Measurements from ENCODE around the gene SGCD.
"Not testable (repeated sequence)": the region's sequence is repeated elsewhere in the genome, so short reads cannot be mapped to it uniquely, and the experiment has no call there.

The SGCD gene

DNA sequence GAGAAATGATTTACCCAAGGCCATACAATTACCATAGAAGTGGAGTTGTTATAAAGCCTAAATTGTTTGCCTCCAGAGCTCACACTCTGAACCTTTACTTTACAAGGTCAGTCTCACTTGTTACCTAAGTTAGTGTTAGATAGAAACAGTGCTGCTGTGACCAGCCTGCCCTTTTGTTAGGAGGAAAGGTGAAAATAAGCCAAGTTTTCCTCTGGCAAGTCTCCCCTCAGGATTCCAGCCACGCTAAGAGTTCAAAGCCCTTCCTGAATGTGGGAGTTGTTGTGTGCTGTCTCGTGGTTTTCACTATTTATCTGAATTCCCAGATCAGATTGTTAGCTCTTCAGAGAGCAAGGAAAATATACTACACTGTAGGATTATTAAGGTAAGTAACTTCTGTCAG lies 260.0 kb downstream of the SGCD start:
- no peak for DNase-seq

DNA sequence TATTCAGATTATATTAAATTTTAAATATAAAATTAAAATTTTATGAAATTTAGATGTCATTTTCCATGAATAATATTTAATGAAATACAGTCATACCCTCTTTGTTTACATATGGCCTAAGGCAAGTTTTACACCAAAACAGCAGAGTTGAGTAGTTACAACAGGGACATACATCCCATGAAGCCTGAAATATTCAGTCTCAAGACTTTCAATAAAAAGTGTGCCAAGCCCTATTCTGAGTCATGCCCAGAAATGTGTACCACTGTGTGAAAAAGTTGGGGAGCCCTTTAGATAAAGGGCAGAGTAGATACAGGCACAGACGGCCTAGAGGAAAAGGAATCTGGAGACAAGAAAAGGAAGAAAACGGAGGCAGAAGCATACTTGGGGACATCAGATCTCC lies 261.3 kb downstream of the SGCD start:
- DNase-seq: no peak

DNA sequence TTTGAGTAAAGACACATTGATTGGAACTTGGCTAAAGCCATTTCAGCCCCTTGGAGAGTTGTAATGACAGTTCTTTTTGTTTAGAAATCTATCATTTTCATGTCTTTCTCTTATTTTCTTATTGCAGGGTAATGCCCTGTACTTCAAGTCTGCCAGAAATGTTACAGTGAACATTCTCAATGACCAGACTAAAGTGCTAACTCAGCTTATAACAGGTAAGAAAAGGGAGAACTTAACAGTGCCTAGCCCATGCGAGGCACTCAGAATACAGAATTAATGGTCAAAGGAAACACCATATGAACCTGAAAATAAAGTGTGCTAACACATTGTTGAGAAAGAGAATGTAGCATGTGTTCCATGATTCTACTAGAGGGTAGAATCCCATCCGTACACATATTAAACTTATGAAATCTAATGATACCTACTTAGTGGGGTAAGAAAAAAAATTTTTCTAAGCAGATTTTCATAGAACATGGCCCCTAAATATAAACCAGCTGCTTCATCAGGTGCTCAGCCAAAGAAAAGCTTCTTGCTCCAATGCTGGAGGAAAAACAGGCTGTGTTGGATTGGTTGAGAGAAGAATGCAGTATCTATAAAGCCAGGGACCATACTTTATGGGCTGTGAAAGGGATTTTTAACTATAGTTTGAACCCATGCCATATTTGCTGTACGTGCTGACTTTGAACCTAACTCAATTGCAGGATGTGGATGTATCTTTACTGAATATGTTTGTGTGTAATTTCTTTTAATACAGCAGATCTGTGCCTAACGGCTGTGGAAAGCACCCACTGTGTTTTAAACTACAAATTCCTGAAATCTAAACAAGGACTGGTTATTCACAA lies 262.4 kb downstream of the SGCD start:
- DNase-seq: no peak

DNA sequence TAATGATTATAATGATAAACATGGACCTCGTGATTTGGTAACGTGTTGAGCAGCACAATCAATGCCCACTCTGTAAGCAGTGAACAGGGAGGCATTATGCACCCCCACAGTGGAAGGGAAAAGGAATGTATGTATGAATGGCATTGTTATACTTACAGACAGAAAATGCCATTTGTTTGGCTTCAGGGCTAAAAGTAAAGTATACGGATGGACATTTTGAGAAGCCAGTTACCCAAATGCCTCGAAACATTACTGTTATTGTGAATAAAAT lies 262.9 kb downstream of the SGCD start:
- DNase-seq: no peak

DNA sequence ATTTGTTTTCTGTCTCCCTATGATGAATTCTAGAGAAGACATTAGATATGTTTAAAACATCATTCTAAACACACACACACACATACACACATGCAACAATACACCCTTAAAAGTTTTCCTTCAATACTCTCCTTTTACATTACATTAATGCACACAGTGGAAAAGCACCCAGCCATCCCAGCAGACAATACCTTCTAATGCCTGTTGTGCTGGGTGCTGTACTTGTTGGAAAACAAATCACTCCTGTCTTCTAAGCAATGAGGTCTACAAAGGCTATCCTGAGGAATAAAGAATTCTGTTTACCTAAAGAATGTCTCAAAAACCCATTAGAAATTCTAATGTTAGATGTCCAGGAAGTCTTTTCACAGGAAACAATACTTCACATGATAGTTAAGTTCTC lies 264.0 kb downstream of the SGCD start:
- no peak for DNase-seq

DNA sequence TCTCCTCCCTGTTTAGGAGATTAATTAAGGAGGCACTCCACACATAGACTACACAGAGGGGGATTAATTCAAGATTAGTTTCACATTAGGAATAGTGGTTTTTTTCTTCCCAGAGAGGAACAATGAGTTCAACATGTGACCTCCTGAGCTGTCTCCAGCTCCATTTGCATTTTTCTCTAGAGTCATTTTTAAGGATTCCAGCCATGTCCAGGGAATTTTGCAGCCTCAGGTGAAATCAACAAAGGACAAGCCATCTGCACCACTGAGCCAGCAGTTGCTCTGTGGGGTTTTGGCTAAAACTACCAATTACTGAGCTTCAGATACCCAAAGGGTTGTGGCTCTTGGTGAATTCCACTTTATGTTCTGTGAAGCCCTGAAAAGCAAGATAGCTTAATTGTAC lies 264.7 kb downstream of the SGCD start:
- DNase-seq: no peak

DNA sequence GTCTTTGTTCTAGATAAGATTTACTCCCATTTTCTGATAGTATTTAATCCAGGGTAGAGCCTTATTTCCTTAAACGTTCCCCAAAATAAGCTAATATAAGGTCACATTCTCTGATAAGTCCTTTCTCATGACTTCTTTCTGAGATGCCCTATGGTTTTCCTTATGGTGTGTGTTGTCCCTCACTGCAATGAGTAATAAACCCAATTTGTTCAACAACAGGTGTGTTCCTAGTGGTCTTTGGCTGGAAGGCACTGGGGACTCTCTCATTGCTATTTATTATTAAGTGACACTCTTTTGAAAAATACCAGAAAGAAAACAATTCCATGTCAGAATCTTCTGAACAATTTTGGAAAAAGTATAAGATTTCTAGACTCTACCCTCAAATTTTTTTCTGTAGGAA lies 266.6 kb downstream of the SGCD start:
- DNase-seq: no peak

DNA sequence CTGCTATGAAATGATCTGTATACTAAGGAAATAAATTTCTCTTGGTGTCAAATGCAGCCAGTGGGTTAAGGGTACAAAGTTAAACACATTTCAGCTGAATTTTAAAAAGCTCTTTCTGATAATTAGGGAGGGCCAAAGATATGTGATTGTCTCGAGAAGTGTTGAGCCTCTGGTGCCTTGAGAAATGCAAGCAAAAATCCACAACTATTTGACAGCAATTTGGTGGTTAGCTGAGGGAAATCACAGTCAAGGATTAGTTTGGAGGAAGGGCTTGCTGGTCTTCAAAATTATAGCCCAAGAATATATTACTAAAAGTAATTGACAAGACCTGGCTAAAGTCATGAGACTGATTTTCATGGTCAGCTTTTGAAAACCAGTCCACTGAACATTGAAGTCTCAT lies 267.4 kb downstream of the SGCD start:
- DNase-seq: no peak

DNA sequence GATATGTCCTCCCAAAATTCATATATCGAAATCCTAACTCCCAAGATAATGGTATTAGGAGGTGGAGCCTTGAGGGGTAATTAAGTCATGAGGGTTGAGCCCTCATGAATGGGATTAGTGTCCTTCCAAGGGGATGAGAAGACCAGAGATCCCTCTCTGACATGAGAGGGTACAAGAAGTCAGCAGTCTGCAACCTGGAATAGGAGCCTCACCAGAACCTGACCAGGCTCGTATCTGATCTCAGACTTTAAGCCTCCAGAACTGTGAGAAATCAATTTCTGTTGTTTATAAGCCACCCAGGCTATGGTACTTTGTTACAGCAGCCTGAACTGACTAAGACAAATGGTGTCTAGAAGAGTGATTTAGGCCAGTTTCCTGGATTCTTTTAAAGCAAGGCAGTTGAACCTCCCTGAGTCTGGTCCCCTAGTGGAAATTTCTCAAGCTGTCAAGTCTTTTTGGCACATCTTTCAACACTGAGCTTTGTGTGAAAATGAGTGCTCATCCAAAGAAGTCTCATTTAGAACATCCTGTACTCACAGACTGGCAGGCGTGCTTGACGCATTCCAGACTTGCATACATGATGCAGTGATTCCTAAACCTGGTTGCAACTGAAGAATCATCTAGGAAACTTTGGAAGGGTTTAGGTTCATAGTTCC lies 268.3 kb downstream of the SGCD start:
- no peak for DNase-seq

DNA sequence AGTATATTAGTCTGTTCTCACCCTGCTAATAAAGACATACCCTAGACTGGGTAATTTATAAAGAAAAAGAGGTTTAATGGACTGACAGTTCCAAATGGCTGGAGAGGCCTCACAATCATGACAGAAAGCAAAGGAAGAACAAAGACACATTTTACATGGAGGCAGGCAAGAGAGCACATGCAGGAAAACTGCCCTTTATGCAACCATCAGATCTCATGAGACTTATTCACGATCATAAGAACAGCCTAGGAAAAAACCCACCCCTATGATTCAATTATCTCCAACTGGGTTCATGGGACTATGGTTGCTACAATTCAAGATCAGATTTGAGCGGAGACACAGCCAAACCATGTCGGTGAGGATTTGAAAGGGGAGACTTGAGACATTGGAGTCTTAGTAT lies 270.3 kb downstream of the SGCD start:
- DNase-seq: no peak

DNA sequence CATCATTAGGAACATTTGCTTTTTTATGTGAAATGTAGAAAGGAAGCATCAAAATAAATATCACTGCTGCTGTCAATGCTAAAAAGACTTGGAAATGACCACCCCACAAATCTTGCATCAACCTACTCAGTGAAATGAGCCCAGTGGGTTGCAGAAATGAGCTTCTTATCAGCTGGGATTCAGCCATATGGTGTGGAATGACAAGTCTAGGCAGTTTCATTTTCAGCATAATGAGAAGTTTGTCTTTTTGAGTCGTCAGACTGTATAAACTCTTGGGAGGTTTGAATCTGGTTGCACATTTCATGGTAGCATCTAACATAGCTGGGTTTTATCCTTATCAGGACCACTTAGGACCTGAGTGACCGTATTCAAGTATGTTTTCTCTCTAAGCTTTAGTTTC lies 272.0 kb downstream of the SGCD start:
- no peak for DNase-seq

DNA sequence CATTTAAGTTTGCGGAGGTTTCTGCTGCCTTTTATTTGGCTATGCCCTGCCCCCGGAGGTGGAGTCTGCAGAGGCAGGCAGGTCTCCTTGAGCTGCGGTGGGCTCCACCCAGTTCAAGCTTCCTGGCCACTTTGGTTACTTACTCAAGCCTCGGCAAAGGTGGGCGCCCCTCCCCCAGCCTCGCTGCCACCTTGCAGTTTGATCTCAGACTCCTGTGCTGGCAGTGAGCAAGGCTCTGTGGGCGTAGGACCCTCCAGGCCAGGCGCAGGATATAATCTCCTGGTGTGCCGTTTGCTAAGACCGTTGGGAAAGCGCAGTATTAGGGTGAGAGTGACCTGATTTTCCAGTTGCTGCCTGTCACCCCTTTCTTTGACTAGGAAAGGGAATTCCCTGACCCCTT lies 283.6 kb downstream of the SGCD start:
- not testable (repeated sequence) for DNase-seq

DNA sequence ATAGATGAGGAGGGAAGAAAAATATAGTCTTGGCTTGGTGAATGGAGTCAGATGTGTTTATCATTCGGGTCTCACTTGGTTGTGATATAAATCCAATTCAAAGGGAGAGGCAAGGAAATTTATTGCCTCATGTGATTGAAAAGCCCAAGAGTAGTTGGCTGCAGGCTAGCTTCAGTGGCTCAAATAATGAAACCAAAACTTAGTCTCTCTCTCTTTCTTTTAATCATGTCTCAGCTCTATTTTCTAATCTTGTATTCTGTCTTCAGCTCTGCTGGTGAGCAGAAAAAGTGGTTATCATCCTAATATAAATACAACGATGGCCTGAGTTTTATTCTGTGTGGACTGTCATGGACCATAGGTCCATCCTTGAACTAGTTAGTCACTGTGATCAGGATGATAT lies 288.9 kb downstream of the SGCD start:
- DNase-seq: no peak

DNA sequence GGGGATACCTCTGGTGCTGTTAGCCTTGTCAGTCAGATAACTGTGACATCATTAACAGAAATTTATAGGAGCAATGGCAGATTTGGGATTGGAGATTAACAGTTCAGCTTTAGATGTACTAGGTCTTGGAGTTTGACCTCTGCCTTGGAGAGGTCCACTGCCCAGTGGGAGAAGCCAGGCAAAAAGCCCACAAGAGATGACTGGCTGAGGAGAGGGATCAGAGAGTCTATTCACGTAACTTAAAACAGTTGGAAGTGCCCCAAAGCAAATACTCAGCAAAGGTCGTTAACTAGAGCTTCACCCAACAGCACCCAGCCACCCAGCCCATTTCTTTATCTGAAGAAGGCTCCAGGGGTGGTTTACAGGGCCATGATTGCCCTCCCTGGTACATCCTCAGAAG lies 290.5 kb downstream of the SGCD start:
- no peak for DNase-seq

DNA sequence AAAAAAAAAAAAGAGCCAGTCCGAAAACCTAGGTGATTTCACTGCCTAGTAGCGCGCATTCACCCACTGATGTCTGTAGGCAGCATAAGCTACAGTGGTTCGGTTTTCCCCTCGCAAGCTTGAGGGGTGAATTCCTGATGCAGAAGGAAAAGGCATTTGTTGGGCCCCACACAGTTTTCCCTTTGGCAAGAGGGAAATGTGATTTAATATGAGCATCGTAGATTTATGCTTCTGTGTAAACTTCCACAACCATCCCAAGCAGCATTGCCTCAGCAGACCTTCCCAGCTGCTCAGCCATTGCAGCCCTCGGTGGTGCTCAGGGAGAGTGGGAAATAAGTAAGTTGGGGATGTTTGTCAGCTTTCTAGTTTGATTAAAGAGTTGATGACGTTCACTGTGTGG lies 291.6 kb downstream of the SGCD start:
- no peak for DNase-seq

DNA sequence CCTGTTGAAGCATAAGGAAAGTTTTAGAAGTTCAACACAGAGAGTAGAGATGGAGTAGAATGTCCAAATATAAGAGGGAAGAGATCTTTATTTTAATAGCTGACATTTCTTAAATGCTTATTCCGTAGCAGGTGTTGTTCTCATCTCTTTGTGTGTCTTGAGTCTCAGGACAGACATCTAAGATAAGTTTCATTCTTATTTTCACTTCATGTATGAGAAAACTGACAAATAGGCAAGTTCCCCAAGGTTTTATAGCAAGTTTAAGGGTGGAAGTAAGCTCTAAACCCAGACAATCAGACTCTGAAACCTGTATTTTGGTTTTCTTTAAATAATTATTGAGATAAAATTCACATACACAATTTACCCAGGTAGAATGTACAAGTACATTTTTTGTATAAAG lies 294.8 kb downstream of the SGCD start:
- no peak for DNase-seq

DNA sequence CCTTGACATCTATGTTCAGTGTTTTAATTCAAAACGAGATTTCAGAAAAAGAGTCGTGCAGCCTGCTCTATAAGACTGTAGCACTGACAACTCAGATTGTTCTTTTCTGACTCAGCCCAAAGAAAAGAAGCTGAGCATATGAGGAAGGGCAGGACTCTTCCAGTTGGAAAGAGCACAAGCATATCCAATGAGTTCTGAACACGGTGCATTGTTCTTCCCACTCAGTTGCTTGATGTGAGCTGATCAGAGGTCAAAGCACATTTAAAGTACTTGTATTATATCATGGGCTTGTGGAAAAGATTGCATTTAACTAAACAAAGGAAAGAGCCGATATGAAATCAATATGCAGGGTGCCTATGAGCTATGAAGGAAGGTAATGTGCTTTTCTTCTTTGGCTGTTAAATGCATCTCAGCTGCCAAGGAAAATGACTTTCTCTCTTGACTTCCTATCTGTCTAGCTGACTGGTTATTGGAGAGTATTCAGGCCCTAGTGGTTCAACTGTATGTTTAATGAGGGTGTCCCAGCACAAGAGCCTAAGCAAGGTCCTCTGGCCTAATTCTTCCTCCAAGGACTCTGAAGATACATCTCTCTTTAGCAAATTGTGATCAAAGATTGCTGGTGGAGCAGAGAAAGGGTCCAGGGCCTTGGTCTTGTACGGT lies 296.5 kb downstream of the SGCD start:
- DNase-seq: no peak

DNA sequence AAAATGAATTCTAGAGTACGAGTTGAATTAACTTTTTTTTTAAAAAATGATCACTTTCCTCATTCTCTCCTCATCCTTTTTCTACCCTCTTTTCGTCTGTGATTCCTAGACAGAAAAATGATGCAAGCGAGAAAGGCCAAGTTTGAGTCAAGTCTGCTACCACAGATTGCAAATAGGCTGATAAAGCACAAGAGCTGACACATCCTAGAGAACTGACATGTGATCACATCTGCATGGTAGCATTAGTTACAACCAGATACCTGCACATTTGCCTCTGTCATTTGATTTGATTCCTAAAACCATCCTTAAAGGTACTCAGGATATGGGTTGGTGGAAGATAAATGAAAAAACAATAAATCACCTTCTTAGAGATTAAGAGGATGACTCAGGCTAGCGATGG lies 297.7 kb downstream of the SGCD start:
- no peak for DNase-seq

DNA sequence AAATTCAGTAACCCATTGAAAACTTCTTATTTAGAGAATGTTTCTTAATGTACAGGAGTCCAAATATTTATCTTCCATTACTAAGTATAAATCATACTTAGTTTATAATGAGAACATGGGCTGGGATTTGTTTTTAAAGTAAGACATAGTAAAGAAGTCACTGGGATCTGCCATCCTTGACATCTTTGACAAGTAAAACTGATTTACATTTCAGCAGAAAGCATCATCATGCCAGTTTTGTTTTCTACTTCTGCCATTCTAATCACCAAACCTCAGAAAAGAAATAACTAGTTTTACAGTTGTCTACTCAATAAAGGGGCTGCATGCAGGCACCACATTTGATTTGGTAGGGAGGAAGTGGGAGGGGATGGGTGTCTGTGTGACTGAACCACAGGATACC lies 301.5 kb downstream of the SGCD start:
- DNase-seq: no peak

DNA sequence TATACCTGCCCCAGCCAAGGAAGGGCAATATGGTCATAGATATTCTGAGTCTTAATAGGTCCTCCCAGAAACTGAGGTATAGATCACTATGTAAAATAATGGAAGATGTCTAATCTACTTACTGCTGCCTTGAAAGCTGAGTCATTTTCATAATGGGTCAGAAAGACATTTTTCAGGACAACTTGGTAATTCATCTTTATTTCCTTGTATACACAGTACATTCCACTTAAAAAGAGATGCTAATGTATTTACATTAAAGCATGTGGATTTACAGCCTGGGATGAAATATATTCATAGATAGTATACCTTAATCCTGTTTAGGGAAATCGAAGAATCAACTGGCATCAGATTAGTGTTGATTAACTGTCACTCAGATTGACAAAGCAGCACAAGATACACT lies 304.0 kb downstream of the SGCD start:
- no peak for DNase-seq

DNA sequence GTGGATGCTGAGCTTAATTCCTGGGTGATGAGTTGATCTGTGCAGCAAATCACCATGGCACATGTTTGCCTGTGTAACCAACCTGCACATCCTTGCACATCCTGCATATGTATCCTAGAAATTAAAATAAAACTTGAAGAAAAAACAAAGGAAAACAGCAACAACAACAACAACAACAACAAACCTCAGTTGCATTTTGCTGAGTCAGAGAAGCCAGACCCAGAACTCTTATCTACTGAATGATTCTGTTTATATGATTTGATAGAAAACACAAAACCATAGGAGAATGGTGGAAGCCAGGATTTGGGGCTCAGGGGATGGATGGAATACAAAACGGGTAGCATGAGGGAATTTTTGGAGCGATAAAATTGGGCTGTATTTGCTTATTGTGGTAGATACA lies 307.3 kb downstream of the SGCD start:
- no peak for DNase-seq

DNA sequence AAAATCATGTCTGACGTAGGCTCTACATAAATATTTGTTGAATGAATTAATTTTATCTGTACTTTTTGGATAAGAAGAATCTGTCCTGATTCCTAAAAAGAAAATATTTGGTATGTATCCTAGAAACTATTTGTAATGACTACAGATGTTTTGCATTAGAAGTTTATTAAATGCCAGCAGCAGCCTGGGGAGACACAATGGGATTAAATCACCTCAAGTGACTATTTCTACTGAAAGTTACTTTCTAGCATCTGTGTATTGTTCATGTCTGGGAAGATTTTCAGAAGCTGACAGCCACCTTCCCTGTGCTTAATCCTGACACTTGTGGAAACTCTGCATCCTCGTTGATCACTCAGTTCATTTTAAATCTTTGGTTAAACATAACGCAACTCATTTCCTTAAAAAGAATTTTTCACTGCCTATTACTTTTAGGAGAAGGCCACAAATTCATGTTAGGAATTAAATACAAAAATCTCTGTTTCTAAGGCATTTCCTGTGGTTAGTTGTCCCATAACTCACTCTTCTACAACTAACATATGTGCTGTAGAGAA lies 313.8 kb downstream of the SGCD start:
- no peak for DNase-seq

DNA sequence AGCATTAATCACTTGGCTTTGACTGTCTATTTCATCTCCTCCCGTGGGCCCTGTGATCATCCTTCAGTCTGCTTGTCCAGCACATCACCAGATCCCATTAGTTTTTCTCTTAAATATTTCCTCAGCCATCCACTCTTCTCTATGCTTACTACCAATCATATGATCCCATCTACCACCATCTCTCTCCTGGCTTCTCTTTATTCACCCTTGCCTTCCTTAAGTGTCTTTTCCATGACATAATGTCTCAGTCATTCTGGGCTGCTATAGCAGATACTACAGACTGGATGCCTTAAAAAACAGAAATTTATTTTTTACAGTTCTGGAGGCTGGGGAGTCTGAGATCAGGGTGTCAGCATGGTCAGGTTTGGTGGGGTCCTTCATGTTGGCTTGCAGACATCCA lies 314.7 kb downstream of the SGCD start:
- DNase-seq: no peak

DNA sequence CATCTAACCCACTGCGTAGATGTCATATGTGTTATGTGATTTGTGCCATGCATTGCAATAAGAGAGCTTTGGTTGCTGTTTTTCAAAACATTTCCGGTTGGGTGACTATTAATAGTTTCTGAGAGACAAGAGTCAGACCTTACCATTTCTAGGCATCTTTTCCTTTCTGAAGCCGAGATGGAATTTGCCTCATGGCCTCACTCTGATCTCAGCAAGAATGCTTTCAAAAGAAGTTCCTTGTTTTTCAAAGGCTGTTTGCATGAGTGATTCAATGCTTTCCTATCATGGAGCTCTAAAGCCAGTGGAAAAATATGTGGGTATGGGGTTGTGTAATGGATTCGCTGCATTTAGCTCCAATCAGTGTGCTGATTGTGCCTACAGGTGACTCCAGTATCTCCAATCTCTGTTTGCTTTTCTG lies 320.1 kb downstream of the SGCD start:
- DNase-seq: no peak

Data from activated effector memory CD4-positive, alpha-beta T cell treated with Interleukin-2 at 50 U/mL for 16 hours (primary cell).